ENCODE results near the gene AQP12B. TPM values are rescaled to one million over a fixed set of nuclear protein-coding genes. Genes with fewer than 3 reads are reported as not detected.

The AQP12B gene
- total and polyA plus RNA-seq, 2 of the 13 experiments (the other 11 are each of a cell fraction or from before 2014, with no cell fraction given) = not detected

DNA sequence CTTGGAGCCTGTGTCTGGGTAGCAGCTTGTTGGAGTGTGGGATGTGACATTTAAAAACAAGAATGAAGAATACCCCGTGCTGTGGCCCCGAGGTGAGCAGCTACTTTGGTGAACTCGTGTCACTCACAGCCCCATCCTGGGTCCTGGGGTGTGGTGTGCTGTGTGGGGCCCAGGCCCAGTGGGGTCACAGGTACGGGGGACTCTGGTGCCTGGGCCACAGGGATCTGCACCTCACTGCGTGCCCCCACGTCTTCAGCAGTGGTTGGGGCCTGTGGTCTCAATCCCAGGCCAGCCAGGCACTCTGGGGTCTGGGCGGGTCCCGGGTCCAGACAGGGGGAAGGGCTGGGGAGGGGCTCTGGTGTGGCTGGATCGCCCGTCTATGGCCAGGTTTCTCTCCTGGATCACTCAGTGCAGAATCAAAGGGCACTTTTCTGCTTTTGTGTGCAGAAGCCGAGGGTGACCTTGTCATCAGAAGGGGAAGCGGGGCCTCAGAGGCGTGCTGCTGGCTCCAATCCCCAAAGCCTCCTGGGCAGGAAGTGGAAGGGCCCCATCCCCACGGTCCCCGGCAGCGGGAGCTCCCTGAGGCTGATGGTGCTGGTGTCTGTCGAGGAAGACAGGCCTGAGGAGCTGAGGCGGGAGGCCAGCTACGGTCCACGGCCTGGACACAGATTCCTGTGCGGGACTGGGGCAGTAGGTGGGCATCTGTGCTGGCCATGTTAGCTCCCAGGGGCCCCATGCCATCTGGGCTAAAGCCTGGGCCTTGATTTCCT is 56.0 kb downstream of the AQP12B start (continued):
- TF ChIP-seq, protein P1, sequence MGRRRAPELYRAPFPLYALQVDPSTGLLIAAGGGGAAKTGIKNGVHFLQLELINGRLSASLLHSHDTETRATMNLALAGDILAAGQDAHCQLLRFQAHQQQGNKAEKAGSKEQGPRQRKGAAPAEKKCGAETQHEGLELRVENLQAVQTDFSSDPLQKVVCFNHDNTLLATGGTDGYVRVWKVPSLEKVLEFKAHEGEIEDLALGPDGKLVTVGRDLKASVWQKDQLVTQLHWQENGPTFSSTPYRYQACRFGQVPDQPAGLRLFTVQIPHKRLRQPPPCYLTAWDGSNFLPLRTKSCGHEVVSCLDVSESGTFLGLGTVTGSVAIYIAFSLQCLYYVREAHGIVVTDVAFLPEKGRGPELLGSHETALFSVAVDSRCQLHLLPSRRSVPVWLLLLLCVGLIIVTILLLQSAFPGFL (CRISPR knock-in tag; IDR thresholded peaks at IDR 0.05) = no peak
- TF ChIP-seq ZNF556 (CRISPR knock-in tag; IDR thresholded peaks at IDR 0.05; ENCODE audit: borderline replicate concordance) (no peak; the same call in 1 of the 2 replicates), ZSCAN9 (CRISPR knock-in tag; IDR thresholded peaks at IDR 0.05; ENCODE audit: borderline replicate concordance) (peak; percentile 23; the same call in 1 of the 2 replicates), GABPB1 (CRISPR knock-in tag; IDR thresholded peaks at IDR 0.05) (peak; percentile 95), ZIK1 (CRISPR knock-in tag; IDR thresholded peaks at IDR 0.05; ENCODE audit: borderline replicate concordance, low read depth) (0 out of 2 replicates have a peak, but pooled peaks have one; percentile 28), MYNN (CRISPR knock-in tag; IDR thresholded peaks at IDR 0.05; ENCODE audit: low read depth) (no peak), CBX1 (IDR thresholded peaks at IDR 0.05; ENCODE audit: low read depth) (peak; percentile 75), ZNF598 (CRISPR knock-in tag; IDR thresholded peaks at IDR 0.05; ENCODE audit: borderline replicate concordance) (0 out of 2 replicates have a peak, but pooled peaks have one; percentile 18), ZNF335 (CRISPR knock-in tag; IDR thresholded peaks at IDR 0.05) (peak; percentile 41; the same call in 1 of the 2 replicates), ZNF138 (CRISPR knock-in tag; IDR thresholded peaks at IDR 0.05; ENCODE audit: low read depth) (no peak), KDM3A (CRISPR knock-in tag; IDR thresholded peaks at IDR 0.05; ENCODE audit: low read depth) (0 out of 2 replicates have a peak, but pooled peaks have one; percentile 54), ZNF501 (CRISPR knock-in tag; IDR thresholded peaks at IDR 0.05) (peak; percentile 83), HES4 (CRISPR knock-in tag; IDR thresholded peaks at IDR 0.05; ENCODE audit: borderline replicate concordance) (peak; percentile 66; the same call in 1 of the 2 replicates), SP4 (CRISPR knock-in tag; IDR thresholded peaks at IDR 0.05) (peak; percentile 60)
- TF ChIP-seq, protein P2, sequence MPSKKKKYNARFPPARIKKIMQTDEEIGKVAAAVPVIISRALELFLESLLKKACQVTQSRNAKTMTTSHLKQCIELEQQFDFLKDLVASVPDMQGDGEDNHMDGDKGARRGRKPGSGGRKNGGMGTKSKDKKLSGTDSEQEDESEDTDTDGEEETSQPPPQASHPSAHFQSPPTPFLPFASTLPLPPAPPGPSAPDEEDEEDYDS (CRISPR knock-in tag; IDR thresholded peaks at IDR 0.05) = peak; percentile 63; the same call in 1 of the 2 replicates
- TF ChIP-seq, protein P3, sequence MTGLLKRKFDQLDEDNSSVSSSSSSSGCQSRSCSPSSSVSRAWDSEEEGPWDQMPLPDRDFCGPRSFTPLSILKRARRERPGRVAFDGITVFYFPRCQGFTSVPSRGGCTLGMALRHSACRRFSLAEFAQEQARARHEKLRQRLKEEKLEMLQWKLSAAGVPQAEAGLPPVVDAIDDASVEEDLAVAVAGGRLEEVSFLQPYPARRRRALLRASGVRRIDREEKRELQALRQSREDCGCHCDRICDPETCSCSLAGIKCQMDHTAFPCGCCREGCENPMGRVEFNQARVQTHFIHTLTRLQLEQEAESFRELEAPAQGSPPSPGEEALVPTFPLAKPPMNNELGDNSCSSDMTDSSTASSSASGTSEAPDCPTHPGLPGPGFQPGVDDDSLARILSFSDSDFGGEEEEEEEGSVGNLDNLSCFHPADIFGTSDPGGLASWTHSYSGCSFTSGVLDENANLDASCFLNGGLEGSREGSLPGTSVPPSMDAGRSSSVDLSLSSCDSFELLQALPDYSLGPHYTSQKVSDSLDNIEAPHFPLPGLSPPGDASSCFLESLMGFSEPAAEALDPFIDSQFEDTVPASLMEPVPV (CRISPR knock-in tag; IDR thresholded peaks at IDR 0.05) = peak; percentile 71; the same call in 1 of the 2 replicates
- TF ChIP-seq, protein P4, sequence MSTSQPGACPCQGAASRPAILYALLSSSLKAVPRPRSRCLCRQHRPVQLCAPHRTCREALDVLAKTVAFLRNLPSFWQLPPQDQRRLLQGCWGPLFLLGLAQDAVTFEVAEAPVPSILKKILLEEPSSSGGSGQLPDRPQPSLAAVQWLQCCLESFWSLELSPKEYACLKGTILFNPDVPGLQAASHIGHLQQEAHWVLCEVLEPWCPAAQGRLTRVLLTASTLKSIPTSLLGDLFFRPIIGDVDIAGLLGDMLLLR (CRISPR knock-in tag; IDR thresholded peaks at IDR 0.05) = peak; percentile 92
- TF ChIP-seq, protein P5, sequence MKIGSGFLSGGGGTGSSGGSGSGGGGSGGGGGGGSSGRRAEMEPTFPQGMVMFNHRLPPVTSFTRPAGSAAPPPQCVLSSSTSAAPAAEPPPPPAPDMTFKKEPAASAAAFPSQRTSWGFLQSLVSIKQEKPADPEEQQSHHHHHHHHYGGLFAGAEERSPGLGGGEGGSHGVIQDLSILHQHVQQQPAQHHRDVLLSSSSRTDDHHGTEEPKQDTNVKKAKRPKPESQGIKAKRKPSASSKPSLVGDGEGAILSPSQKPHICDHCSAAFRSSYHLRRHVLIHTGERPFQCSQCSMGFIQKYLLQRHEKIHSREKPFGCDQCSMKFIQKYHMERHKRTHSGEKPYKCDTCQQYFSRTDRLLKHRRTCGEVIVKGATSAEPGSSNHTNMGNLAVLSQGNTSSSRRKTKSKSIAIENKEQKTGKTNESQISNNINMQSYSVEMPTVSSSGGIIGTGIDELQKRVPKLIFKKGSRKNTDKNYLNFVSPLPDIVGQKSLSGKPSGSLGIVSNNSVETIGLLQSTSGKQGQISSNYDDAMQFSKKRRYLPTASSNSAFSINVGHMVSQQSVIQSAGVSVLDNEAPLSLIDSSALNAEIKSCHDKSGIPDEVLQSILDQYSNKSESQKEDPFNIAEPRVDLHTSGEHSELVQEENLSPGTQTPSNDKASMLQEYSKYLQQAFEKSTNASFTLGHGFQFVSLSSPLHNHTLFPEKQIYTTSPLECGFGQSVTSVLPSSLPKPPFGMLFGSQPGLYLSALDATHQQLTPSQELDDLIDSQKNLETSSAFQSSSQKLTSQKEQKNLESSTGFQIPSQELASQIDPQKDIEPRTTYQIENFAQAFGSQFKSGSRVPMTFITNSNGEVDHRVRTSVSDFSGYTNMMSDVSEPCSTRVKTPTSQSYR (CRISPR knock-in tag; IDR thresholded peaks at IDR 0.05; ENCODE audit: borderline replicate concordance) = peak; percentile 63
- TF ChIP-seq, protein P6, sequence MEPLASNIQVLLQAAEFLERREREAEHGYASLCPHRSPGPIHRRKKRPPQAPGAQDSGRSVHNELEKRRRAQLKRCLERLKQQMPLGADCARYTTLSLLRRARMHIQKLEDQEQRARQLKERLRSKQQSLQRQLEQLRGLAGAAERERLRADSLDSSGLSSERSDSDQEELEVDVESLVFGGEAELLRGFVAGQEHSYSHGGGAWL (CRISPR knock-in tag; IDR thresholded peaks at IDR 0.05) = peak; percentile 83
- TF ChIP-seq, protein P7, sequence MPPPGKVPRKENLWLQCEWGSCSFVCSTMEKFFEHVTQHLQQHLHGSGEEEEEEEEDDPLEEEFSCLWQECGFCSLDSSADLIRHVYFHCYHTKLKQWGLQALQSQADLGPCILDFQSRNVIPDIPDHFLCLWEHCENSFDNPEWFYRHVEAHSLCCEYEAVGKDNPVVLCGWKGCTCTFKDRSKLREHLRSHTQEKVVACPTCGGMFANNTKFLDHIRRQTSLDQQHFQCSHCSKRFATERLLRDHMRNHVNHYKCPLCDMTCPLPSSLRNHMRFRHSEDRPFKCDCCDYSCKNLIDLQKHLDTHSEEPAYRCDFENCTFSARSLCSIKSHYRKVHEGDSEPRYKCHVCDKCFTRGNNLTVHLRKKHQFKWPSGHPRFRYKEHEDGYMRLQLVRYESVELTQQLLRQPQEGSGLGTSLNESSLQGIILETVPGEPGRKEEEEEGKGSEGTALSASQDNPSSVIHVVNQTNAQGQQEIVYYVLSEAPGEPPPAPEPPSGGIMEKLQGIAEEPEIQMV (CRISPR knock-in tag; IDR thresholded peaks at IDR 0.05; ENCODE audit: low read depth) = peak; percentile 74

Measured in HepG2 (cell line).